HCT116 (cell line): ENCODE data around the gene NARF.

ENCODE experiments used
- EGR1 ChIP-seq: IDR thresholded peaks from 2 replicates; pipeline ENCODE4 v1.6.1; 2012; ENCODE audit warnings: low read depth
- EZH2 ChIP-seq: fragments of 200-600 bp; sonication (generic); IDR thresholded peaks from 2 replicates; pipeline ENCODE4 v1.6.1; 2017; ENCODE audit warnings: antibody characterized with exemption, mixed run types
- JUND ChIP-seq: IDR thresholded peaks from 2 replicates; pipeline ENCODE4 v1.6.1; 2012
- POLR2A ChIP-seq: IDR thresholded peaks from 2 replicates; pipeline ENCODE4 v1.7.0; 2011; ENCODE audit warnings: borderline replicate concordance; ENCODE audit not compliant: insufficient read depth, insufficient read length; ENCODE audit errors: extremely low read depth
- POLR2AphosphoS5 ChIP-seq: IDR thresholded peaks from 2 replicates; pipeline ENCODE4 v1.6.1; 2011; ENCODE audit warnings: mild to moderate bottlenecking, low read depth, low read length, moderate library complexity
- RAD21 ChIP-seq: IDR thresholded peaks from 2 replicates; pipeline ENCODE4 v1.6.1; 2012; ENCODE audit warnings: low read depth, mild to moderate bottlenecking
- SIN3A ChIP-seq: IDR thresholded peaks from 2 replicates; pipeline ENCODE4 v1.6.1; 2012; ENCODE audit warnings: low read depth
- TCF7L2 ChIP-seq: IDR thresholded peaks from 2 replicates; pipeline ENCODE4 v1.7.0; 2011; ENCODE audit warnings: borderline replicate concordance, inconsistent platforms; ENCODE audit not compliant: insufficient read depth, insufficient read length; ENCODE audit errors: extremely low read depth
- ZFX ChIP-seq: fragments of 450-650 bp; IDR thresholded peaks from 2 replicates; pipeline ENCODE4 v1.6.1; 2017
- TF ChIP-seq, protein P1 (sequence below): IDR thresholded peaks from 2 replicates; pipeline ENCODE4 v1.6.1; 2012; ENCODE audit warnings: low read depth
- TF ChIP-seq, protein P2 (sequence below), 3 experiments: fragments of 200-600 bp in 1 of 3; sonication (generic) in 1 of 3; IDR thresholded peaks in 2 of 3; conservative IDR thresholded peaks in 1 of 3; 2 replicates each; pipeline ENCODE4 v1.5.1; 2012 to 2017; ENCODE audit warnings: low read depth in 2 of 3, low read length in 2 of 3, antibody characterized with exemption in 1 of 3, borderline replicate concordance in 1 of 3, control low read depth in 1 of 3, mild to moderate bottlenecking in 1 of 3, mixed read lengths in 1 of 3, mixed run types in 1 of 3, moderate library complexity in 1 of 3; ENCODE audit not compliant: insufficient read depth in 1 of 3

DNA sequence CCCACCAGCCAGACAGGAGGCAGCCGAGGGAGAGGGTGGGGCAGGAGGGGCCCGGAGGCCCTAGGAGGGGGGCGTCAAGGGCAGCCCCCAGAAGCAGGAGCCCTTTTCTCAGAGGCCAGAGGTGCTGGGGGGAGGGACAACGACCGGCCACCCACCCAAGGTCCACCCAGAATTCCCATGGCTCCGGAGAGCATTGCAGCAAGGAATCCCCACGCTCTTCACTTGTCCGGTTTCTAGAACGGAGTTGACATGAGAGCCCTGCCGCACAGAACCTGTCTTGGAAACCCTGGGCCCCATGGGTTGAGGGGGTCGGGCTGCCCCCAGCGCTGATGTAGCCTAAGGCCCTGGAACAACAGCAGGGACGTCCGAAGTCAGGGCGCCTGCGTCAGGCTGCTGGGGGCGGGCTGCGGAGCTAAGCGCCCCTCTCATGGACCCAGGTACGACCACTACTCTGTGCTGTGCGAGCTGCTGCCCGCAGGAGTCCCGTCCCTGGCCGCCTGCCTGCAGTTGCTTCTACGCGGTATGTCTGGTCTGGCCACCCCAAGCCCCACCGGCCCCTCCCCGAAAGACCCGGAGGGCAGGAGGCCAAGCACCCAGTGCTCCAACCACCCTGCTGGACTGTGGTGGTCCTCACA is 19.2 kb upstream of the NARF start:
- TF ChIP-seq ZFX (no peak), POLR2AphosphoS5 (no peak), EZH2 (no peak), SIN3A (no peak), JUND (no peak), POLR2A (no peak), RAD21 (no peak), EGR1 (no peak), TCF7L2 (no peak)
- TF ChIP-seq, protein P1, sequence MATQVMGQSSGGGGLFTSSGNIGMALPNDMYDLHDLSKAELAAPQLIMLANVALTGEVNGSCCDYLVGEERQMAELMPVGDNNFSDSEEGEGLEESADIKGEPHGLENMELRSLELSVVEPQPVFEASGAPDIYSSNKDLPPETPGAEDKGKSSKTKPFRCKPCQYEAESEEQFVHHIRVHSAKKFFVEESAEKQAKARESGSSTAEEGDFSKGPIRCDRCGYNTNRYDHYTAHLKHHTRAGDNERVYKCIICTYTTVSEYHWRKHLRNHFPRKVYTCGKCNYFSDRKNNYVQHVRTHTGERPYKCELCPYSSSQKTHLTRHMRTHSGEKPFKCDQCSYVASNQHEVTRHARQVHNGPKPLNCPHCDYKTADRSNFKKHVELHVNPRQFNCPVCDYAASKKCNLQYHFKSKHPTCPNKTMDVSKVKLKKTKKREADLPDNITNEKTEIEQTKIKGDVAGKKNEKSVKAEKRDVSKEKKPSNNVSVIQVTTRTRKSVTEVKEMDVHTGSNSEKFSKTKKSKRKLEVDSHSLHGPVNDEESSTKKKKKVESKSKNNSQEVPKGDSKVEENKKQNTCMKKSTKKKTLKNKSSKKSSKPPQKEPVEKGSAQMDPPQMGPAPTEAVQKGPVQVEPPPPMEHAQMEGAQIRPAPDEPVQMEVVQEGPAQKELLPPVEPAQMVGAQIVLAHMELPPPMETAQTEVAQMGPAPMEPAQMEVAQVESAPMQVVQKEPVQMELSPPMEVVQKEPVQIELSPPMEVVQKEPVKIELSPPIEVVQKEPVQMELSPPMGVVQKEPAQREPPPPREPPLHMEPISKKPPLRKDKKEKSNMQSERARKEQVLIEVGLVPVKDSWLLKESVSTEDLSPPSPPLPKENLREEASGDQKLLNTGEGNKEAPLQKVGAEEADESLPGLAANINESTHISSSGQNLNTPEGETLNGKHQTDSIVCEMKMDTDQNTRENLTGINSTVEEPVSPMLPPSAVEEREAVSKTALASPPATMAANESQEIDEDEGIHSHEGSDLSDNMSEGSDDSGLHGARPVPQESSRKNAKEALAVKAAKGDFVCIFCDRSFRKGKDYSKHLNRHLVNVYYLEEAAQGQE: no peak
- TF ChIP-seq, protein P2, sequence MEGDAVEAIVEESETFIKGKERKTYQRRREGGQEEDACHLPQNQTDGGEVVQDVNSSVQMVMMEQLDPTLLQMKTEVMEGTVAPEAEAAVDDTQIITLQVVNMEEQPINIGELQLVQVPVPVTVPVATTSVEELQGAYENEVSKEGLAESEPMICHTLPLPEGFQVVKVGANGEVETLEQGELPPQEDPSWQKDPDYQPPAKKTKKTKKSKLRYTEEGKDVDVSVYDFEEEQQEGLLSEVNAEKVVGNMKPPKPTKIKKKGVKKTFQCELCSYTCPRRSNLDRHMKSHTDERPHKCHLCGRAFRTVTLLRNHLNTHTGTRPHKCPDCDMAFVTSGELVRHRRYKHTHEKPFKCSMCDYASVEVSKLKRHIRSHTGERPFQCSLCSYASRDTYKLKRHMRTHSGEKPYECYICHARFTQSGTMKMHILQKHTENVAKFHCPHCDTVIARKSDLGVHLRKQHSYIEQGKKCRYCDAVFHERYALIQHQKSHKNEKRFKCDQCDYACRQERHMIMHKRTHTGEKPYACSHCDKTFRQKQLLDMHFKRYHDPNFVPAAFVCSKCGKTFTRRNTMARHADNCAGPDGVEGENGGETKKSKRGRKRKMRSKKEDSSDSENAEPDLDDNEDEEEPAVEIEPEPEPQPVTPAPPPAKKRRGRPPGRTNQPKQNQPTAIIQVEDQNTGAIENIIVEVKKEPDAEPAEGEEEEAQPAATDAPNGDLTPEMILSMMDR (IDR thresholded peaks at IDR 0.05 in 2 of 3, conservative IDR thresholded peaks at IDR 0.05 in 1 of 3; ENCODE audit: borderline replicate concordance in 1 of 3, insufficient read depth in 1 of 3, low read depth in 2 of 3, low read length in 2 of 3): no peak
